Measurements from ENCODE around the gene PXT1. TPM values are rescaled to one million over a fixed set of nuclear protein-coding genes. Genes with fewer than 3 reads are reported as not detected.

PXT1 gene
- total RNA-seq, 2 experiments from 2014 or later = 0.25 TPM; not detected in 1

GRCh38 chr6:36377594-36377993, 65.1 kb downstream of the PXT1 start:
- Histone ChIP-seq H3K79me2 (ENCODE audit: insufficient read depth, low read depth, low read length) (no peaks in the 10 kb centered on the region), H3K36me3 (ENCODE audit: insufficient read depth, low read length) (no peaks in the 10 kb centered on the region), H3K4me1 (ENCODE audit: insufficient read depth, low read length, poor library complexity, severe bottlenecking) (peaks cover 3% of the 10 kb centered on the region), H3K4me2 (ENCODE audit: low read length) (no peak overlapping the region), H4K20me1 (ENCODE audit: insufficient read depth, low read length) (no peaks in the 10 kb centered on the region), H2AFZ (ENCODE audit: low read length) (no peak overlapping the region), H3K27ac (ENCODE audit: low read depth, low read length, poor library complexity, severe bottlenecking) (no peak overlapping the region), H3K4me3 (ENCODE audit: low read depth, low read length, poor library complexity, severe bottlenecking) (no peak overlapping the region), H3K9me2 (ENCODE audit: insufficient read depth, low read length) (no peaks in the 10 kb centered on the region), H3K9me3 (ENCODE audit: low read length) (no peaks in the 10 kb centered on the region)
- no TSS peak for BruUV-seq (replicated peaks)
- intact Hi-C loops (cut with micrococcal nuclease; ENCODE audit: unreplicated experiment) = no loop called here
- TF ChIP-seq CTCF (conservative IDR thresholded peaks at IDR 0.05; ENCODE audit: low read length) (no peak), EZH2phosphoT487 (IDR thresholded peaks at IDR 0.05; ENCODE audit: borderline replicate concordance, low read depth, low read length) (no peak)
- DNase-seq (ENCODE audit: low spot score) = no peak
- POLR2A ChIA-PET = interaction anchor here (0.6 kb wide), 1 partner anchor 409 kb away, joined by 3 read pairs; no protein-coding TSS in a partner anchor
- CTCF ChIA-PET (ENCODE audit: unreplicated experiment) = no interaction called here

- H3K4me3 ChIP-seq (ENCODE audit: low read depth, low read length, poor library complexity, severe bottlenecking) = no peak overlapping the region
- no TSS peak for BruUV-seq (replicated peaks)
- H4K20me1 ChIP-seq (ENCODE audit: insufficient read depth, low read length) = no peaks in the 10 kb centered on the region
- no peak for DNase-seq (ENCODE audit: low spot score)
- H3K4me2 ChIP-seq (ENCODE audit: low read length) = no peak overlapping the region
- POLR2A ChIA-PET = interaction anchor here (0.6 kb wide), 1 partner anchor 409 kb away, joined by 3 read pairs; no protein-coding TSS in a partner anchor
- H3K4me1 ChIP-seq (ENCODE audit: insufficient read depth, low read length, poor library complexity, severe bottlenecking) = peaks cover 3% of the 10 kb centered on the region
- no peaks in the 10 kb centered on the region for H3K36me3 ChIP-seq (ENCODE audit: insufficient read depth, low read length)
- no peaks in the 10 kb centered on the region for H3K9me2 ChIP-seq (ENCODE audit: insufficient read depth, low read length)
- no peak overlapping the region for H3K27ac ChIP-seq (ENCODE audit: low read depth, low read length, poor library complexity, severe bottlenecking)
- TF ChIP-seq EZH2phosphoT487 (IDR thresholded peaks at IDR 0.05; ENCODE audit: borderline replicate concordance, low read depth, low read length) = no peak
- no peak for TF ChIP-seq CTCF (conservative IDR thresholded peaks at IDR 0.05; ENCODE audit: low read length)
- intact Hi-C loops (cut with micrococcal nuclease; ENCODE audit: unreplicated experiment) = no loop called here
- H2AFZ ChIP-seq (ENCODE audit: low read length) = no peak overlapping the region
- H3K9me3 ChIP-seq (ENCODE audit: low read length) = no peaks in the 10 kb centered on the region
- no peaks in the 10 kb centered on the region for H3K79me2 ChIP-seq (ENCODE audit: insufficient read depth, low read depth, low read length)
- CTCF ChIA-PET (ENCODE audit: unreplicated experiment) = no interaction called here
These were observed 65.9 kb downstream of the PXT1 start for GRCh38 chr6:36376742-36377141.

- DNase-seq (ENCODE audit: low spot score) = no peak
- H3K27ac ChIP-seq (ENCODE audit: low read depth, low read length, poor library complexity, severe bottlenecking) = no peak overlapping the region
- no peaks in the 10 kb centered on the region for H4K20me1 ChIP-seq (ENCODE audit: insufficient read depth, low read length)
- no peaks in the 10 kb centered on the region for H3K79me2 ChIP-seq (ENCODE audit: insufficient read depth, low read depth, low read length)
- BruUV-seq (replicated peaks) = no TSS peak
- peaks cover 3% of the 10 kb centered on the region for H3K4me1 ChIP-seq (ENCODE audit: insufficient read depth, low read length, poor library complexity, severe bottlenecking)
- no peaks in the 10 kb centered on the region for H3K9me2 ChIP-seq (ENCODE audit: insufficient read depth, low read length)
- TF ChIP-seq EZH2phosphoT487 (IDR thresholded peaks at IDR 0.05; ENCODE audit: borderline replicate concordance, low read depth, low read length) (no peak), CTCF (conservative IDR thresholded peaks at IDR 0.05; ENCODE audit: low read length) (no peak)
- ChIA-PET CTCF (ENCODE audit: unreplicated experiment) (no interaction called here), POLR2A (interaction anchor here (0.6 kb wide), 1 partner anchor 351 kb away, joined by 3 read pairs; no protein-coding TSS in a partner anchor)
- H3K9me3 ChIP-seq (ENCODE audit: low read length) = no peaks in the 10 kb centered on the region
- H3K4me3 ChIP-seq (ENCODE audit: low read depth, low read length, poor library complexity, severe bottlenecking) = no peak overlapping the region
- H3K36me3 ChIP-seq (ENCODE audit: insufficient read depth, low read length) = no peaks in the 10 kb centered on the region
- no peak overlapping the region for H2AFZ ChIP-seq (ENCODE audit: low read length)
- no peak overlapping the region for H3K4me2 ChIP-seq (ENCODE audit: low read length)
- intact Hi-C loops (cut with micrococcal nuclease; ENCODE audit: unreplicated experiment) = no loop called here
These were observed 66.5 kb downstream of the PXT1 start for GRCh38 chr6:36376183-36376582.

Data from OCI-LY7 (cell line).